ENCODE measurements around the gene RAB38.

The RAB38 gene

DNA sequence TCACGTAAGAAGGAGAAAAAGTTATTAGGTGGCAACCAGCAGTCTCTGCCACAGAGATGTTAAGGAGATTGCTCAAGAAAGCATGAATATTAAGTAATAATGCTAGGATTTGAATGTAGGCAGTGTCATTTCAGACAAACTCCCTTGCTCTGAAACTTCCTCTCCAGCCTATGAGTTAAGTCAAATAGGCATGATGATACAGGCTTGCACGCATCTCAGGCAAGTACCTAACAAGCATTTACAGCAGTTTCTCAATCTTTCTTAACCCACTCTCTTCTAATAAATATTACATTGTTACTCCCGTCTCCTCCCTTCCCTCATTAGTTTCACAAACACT is 72.7 kb downstream of the RAB38 start:
- DNase-seq = no peak

DNA sequence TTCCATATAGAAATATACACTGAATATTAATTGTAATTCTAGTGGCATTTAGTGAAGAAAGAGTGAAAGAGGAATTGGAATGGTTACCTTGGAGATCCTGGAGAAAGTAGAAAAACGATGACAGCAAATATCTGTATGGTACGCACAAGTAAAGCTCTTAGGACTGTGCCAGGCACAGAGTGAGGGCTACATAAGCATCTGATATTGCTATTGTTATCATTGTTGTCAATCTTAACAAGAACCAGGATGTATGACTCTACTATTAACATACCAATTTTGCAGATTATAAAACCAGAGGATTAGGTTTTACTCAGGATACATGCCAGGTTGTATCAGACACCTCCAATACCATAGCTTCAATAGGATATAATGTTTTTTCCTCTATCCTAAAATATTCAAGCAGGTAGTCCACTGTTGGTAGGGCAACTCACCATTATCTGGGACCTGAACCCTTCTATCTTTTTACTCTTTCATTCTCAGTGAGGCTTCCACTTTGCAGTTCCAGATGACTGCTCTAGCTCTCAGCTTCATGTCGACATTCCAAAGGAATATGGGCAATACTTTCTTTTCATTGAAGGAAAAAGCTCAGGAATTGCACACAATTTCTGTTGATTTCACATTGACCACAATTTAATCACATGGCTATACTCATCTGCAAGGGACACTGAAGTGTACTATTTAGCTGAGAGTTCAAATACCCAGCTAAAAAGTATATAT is 73.2 kb downstream of the RAB38 start:
- DNase-seq = no peak

DNA sequence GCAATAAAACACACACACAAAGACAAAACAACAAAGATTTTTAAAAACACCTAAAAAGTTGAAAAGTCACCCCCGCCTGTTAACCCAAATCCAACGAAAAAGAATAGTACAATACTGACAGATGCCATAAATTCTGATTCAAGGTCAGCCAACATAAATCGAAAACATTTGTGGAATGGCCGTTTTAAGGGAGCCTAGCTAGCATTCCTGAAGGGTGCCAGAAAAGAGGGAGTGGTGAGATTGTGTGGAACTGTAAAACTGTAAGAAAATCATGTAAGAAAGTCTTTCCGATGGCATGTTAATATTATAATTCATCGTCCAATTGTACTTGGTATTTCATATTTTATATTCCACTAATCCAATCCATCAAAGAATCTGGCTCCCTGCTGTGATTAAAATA is 75.1 kb downstream of the RAB38 start:
- DNase-seq = no peak

DNA sequence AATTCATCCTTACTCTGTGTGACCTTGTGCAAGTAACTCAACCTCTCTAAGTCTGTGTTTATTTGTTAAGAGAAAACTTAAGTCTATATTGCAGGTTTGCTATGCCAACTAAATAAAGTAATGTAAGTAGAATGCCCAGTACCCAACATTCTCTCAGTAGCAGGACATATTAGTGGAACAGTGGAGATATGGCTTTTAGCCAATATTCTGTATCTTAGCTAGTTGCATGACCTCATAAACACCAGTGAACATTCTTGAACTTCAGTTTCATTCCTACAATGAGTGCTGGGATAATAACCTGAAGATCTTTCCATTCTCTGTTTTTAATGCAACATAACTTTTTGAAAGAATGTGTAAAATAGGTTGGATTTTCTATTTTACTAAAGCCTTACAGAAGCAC is 77.0 kb downstream of the RAB38 start:
- no peak for DNase-seq

DNA sequence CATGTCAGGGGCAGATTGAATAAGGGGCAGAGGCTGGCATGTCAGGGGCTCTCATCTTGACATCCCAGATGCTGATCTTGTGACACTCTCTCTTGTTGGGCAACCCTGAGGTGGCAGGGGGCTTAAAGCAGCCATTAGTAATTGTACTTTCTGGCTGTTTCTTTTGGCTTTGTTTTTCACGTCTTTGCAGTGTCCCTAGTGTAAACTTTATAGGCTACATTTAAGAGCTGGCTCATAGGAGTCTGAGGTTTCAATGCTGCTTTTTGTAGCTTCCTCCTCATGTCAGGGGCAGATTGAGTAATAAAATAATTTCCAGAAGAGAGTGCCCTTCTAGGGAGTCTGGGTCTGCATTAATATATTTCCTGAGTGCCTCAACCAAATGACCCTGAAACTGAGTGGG is 86.1 kb downstream of the RAB38 start:
- no peak for DNase-seq

DNA sequence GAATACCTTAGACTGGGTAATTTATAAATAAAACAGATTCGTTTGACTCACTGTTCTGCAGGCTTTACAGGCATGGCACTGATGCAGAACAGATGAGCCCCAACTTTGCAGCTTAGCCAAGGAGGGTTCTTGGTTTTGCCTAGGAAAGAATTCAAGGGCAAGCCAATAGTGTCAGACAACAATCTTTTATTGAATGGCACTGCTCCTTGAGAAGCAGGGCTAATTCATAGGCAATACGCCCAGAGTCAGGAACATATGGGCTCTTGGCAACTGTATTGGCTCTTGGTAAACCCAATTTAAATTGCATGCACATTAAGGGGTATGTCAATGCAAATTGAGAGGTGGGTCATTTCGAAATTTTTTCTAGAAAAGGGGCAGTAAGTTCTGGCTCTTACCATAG is 87.9 kb downstream of the RAB38 start:
- no peak for DNase-seq

DNA sequence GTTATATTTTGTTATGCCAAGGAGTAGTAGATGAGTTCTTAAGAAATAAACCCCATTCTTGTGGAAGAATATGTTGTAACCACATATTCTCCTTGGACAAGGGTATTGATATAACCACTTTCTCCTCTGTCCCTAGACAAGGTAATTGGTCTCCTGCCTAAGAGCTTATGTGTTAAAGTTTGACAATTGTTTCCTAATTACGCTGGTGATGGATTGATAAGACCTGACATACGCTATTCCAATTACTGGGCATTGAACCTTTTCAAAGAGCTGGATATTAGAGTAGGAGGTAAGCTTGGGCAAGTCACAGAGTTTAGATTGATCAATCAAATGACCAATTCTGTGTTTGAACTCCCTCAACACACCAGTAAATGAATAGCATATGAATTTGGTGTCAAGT is 88.9 kb downstream of the RAB38 start:
- DNase-seq = no peak

DNA sequence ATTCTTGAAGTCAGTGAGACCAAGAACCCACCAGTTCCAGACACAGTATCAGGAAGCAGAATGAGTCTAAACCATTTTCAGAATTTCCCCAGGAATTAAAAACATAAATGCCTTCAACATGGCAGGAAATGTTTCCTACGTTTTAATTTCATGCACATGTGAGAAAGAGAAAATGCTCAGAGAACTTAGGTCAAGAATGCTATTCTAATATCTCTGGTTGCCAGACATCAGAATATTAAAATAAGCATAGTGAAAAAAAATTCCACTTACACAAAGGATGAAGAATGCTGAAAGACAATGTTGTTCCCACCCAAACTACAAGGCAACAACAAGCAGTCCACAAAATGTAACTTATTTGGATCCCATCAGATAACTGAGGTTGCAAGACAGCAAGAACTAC is 104.8 kb downstream of the RAB38 start:
- no peak for DNase-seq

DNA sequence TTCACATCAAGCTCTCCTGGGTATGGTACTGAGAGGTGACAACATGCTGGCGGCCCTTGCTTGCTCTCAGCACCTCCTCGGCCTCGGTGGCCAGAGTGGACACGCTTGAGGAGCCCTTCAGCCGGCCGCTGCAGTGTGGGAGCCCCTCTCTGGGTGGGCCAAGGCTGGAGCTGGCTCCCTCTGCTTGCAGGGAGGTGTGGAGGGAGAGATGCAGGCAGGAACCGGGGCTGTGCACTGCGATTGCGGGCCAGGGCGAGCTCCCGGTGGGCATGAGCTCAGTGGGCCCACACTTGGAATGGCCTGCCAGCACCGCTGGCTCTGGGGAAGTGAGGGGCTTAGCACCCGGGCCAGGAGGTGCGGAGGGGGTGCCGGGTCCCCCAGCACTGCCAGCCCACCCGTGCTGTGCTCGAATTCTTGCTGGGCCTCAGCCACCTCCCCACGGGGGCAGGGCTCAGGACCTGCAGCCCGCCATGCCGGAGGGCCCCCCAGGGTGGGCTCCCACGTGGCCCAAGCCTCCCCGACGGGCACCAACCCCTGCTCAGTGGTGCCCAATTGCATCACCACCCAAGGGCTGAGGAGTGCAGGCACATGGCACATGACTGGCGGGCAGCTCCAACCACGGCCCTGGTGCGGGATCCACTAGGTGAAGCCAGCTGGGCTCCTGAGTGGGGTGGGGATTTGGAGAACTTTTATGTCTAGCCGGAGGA is 106.2 kb downstream of the RAB38 start:
- DNase-seq = no peak

DNA sequence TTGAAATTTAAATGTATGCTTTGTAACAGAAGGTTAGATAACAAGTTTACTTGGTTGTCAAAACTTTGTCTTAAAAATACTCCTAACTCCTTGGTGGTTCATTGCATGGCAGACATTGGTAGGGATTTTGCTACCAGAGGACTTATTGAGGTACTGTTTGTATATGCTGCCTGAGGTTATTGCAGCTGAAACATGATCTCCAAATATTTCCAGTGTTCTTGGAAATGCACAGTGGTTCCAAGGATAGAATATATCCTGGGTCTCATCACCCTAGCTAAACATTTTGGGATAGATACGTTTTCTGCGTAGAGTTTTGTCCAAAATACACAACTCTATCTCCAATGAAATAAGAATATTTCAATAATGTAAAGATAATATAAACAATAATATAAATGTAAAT is 109.2 kb downstream of the RAB38 start:
- DNase-seq = no peak

DNA sequence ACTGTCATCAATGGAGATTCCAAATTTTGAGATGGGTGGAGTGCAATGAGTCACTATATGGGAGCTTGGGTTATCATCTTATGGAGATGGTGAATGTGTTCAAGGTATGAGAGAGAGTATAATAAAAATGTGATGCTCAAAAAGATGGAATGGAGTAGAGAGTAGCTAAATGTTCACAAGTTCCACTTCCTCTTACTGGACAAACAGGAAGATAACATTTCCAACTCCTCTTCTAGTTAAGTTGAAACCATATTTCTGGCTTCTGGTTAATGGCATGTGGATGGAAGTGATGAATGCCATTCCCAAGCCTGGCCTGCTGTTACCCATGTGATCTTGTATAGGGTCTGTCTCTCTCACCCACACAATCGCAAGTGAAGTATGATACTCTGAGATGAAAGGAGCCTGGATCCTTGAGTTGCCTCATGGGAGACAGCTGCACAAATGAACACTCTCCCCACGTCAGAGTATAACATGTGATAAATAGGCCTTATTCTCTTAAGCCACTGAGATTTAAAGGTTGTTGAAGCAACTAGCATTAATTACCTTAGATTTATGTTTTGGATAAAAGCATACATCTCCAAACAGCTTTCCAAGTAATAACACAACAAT is 111.0 kb downstream of the RAB38 start:
- no peak for DNase-seq

Measured in activated effector memory CD4-positive, alpha-beta T cell treated with Interleukin-2 at 50 U/mL for 16 hours (primary cell).